IMR-90 (cell line): Measurements from ENCODE around the gene AP4B1. TPM values are rescaled to one million over a fixed set of nuclear protein-coding genes. Genes with fewer than 3 reads are reported as not detected.
A peak's percentile ranks its signal among the peaks of the same experiment; 100 is the strongest.

ENCODE experiments used
- ATAC-seq: fragments of 200-7000 bp; cut with Tn5 transposase; 2 replicates; pipeline ENCODE4 v1.9.1; 2020; ENCODE audit warnings: low read depth, mild to moderate bottlenecking, moderate library complexity
- BruUV-seq: library from RNA; stranded (reverse); fragments of 400-500 nt; replicated peaks from 2 replicates; lab custom pipeline; 2021; lab: Mats Ljungman, UMichigan
- CTCF ChIA-PET: fragments of 300-600 bp; formaldehyde crosslinking; extraction: SDS; loops from one replicate; lab custom pipeline; 2021; ENCODE audit warnings: antibody characterized with exemption; lab: Yijun Ruan, JAX
- POLR2A ChIA-PET: fragments of 300-600 bp; sonication (Branson Sonifier 250); formaldehyde crosslinking; loops from one replicate; lab custom pipeline; 2022; ENCODE audit warnings: antibody characterized with exemption; ENCODE audit not compliant: unreplicated experiment; lab: Charles Lee
- DNase-seq: peaks from one replicate; pipeline ENCODE4 v3.0.0; 2013
- H2AFZ ChIP-seq: replicated peaks from 2 replicates; pipeline ENCODE3; 2013; ENCODE audit warnings: low read length, mild to moderate bottlenecking; ENCODE audit not compliant: poor library complexity
- H2AK5ac ChIP-seq: 2 replicates; pipeline ENCODE4 v1.6.1; 2013; ENCODE audit warnings: low read depth, low read length, inconsistent platforms
- H2AK9ac ChIP-seq: replicated peaks from 2 replicates; pipeline ENCODE3; 2013; ENCODE audit warnings: mild to moderate bottlenecking, low read depth, low read length, moderate library complexity; ENCODE audit not compliant: poor library complexity
- H2BK120ac ChIP-seq: 2 replicates; pipeline ENCODE4 v1.6.1; 2013; ENCODE audit warnings: low read depth, low read length, inconsistent platforms
- H2BK15ac ChIP-seq: 3 replicates; pipeline ENCODE4 v1.6.1; 2013; ENCODE audit warnings: low read depth, low read length, inconsistent platforms
- H2BK20ac ChIP-seq: 2 replicates; pipeline ENCODE4 v1.6.1; 2013; ENCODE audit warnings: low read depth, mild to moderate bottlenecking, inconsistent platforms, low read length, moderate library complexity
- H2BK5ac ChIP-seq: 2 replicates; pipeline ENCODE4 v1.6.1; 2013; ENCODE audit warnings: mild to moderate bottlenecking, low read depth, low read length, inconsistent platforms; ENCODE audit not compliant: poor library complexity, severe bottlenecking
- H3K14ac ChIP-seq: replicated peaks from 2 replicates; pipeline ENCODE4 v1.6.1; 2013; ENCODE audit warnings: low read depth, low read length, inconsistent platforms
- H3K18ac ChIP-seq: 2 replicates; pipeline ENCODE4 v1.6.1; 2013; ENCODE audit warnings: low read depth, low read length, control low read depth
- H3K23ac ChIP-seq: 2 replicates; pipeline ENCODE4 v1.6.1; 2013; ENCODE audit warnings: low read depth, low read length, inconsistent platforms
- H3K27ac ChIP-seq: 2 replicates; pipeline ENCODE4 v1.5.1; 2013; ENCODE audit warnings: mild to moderate bottlenecking, control low read depth, low read length; ENCODE audit not compliant: insufficient read depth
- H3K27me3 ChIP-seq: 2 replicates; pipeline ENCODE4 v1.6.1; 2013; ENCODE audit warnings: low read length; ENCODE audit not compliant: control insufficient read depth, insufficient read depth
- H3K36me3 ChIP-seq: 2 replicates; pipeline ENCODE4 v1.6.1; 2013; ENCODE audit warnings: low read length, mixed read lengths; ENCODE audit not compliant: control insufficient read depth, insufficient read depth
- H3K4ac ChIP-seq: 2 replicates; pipeline ENCODE4 v1.6.1; 2013; ENCODE audit warnings: low read depth, low read length, inconsistent platforms
- H3K4me1 ChIP-seq: 2 replicates; pipeline ENCODE4 v1.6.1; 2013; ENCODE audit warnings: low read length, mixed read lengths; ENCODE audit not compliant: control insufficient read depth, insufficient read depth
- H3K4me2 ChIP-seq: 2 replicates; pipeline ENCODE4 v1.6.1; 2013; ENCODE audit warnings: low read depth, mild to moderate bottlenecking, control low read depth, low read length, moderate library complexity
- H3K4me3 ChIP-seq: 2 replicates; pipeline ENCODE4 v1.5.1; 2013; ENCODE audit warnings: low read depth, mild to moderate bottlenecking, control low read depth, low read length, moderate library complexity; ENCODE audit not compliant: insufficient read depth
- H3K56ac ChIP-seq: 2 replicates; pipeline ENCODE4 v1.6.1; 2013; ENCODE audit warnings: low read length, inconsistent platforms; ENCODE audit not compliant: insufficient read depth; ENCODE audit errors: extremely low read depth
- H3K79me1 ChIP-seq, 2 experiments: 2 replicates each; pipeline ENCODE4 v1.6.1; 2013; ENCODE audit warnings: low read length in 2 of 2, inconsistent platforms in 1 of 2, low read depth in 1 of 2
- H3K9ac ChIP-seq: 2 replicates; pipeline ENCODE4 v1.6.1; 2013; ENCODE audit warnings: low read depth, low read length, control low read depth
- H3K9me1 ChIP-seq: 2 replicates; pipeline ENCODE4 v1.6.1; 2013; ENCODE audit warnings: low read length, inconsistent platforms; ENCODE audit not compliant: insufficient read depth
- H3K9me3 ChIP-seq: 2 replicates; pipeline ENCODE4 v1.6.1; 2013; ENCODE audit warnings: low read length; ENCODE audit not compliant: control insufficient read depth, insufficient read depth
- H4K20me1 ChIP-seq: 2 replicates; pipeline ENCODE4 v1.6.1; 2013; ENCODE audit warnings: low read length, inconsistent platforms; ENCODE audit not compliant: insufficient read depth
- H4K5ac ChIP-seq: 2 replicates; pipeline ENCODE4 v1.6.1; 2013; ENCODE audit warnings: mild to moderate bottlenecking, low read depth, low read length, control low read depth
- H4K8ac ChIP-seq, 2 experiments: 2 replicates each; pipeline ENCODE4 v1.6.1; 2013; ENCODE audit warnings: low read depth in 2 of 2, low read length in 2 of 2, control low read depth in 1 of 2, inconsistent platforms in 1 of 2
- H4K91ac ChIP-seq: 2 replicates; pipeline ENCODE4 v1.6.1; 2013; ENCODE audit warnings: low read depth, low read length, inconsistent platforms; ENCODE audit not compliant: insufficient read depth
- BHLHE40 ChIP-seq: fragments of 150-350 bp; IDR thresholded peaks from 2 replicates; pipeline ENCODE4 v1.6.1; 2016; ENCODE audit warnings: mild to moderate bottlenecking, low read depth, low read length
- CEBPB ChIP-seq: IDR thresholded peaks from 2 replicates; pipeline ENCODE4 v1.6.1; 2012; ENCODE audit warnings: low read depth, low read length, improper control_type of control experiment
- FOS ChIP-seq: fragments of 150-350 bp; IDR thresholded peaks from 2 replicates; pipeline ENCODE4 v1.6.1; 2016; ENCODE audit warnings: low read depth, low read length
- MAFK ChIP-seq: IDR thresholded peaks from 2 replicates; pipeline ENCODE4 v1.6.1; 2012; ENCODE audit warnings: low read depth, low read length, improper control_type of control experiment
- MAZ ChIP-seq: IDR thresholded peaks from 2 replicates; pipeline ENCODE4 v1.6.1; 2012; ENCODE audit warnings: low read depth, mild to moderate bottlenecking, low read length, improper control_type of control experiment, moderate library complexity, borderline replicate concordance
- MXI1 ChIP-seq: IDR thresholded peaks from 2 replicates; pipeline ENCODE4 v1.6.1; 2012; ENCODE audit warnings: low read depth, mild to moderate bottlenecking, low read length, moderate library complexity, borderline replicate concordance
- NFE2L2 ChIP-seq: fragments of 150-350 bp; IDR thresholded peaks from 2 replicates; pipeline ENCODE4 v1.6.1; 2016; ENCODE audit warnings: low read depth, mild to moderate bottlenecking, low read length
- POLR2A ChIP-seq: IDR thresholded peaks from 2 replicates; pipeline ENCODE4 v1.6.1; 2012; ENCODE audit warnings: mild to moderate bottlenecking, low read depth, low read length
- RAD21 ChIP-seq: IDR thresholded peaks from 2 replicates; pipeline ENCODE4 v1.6.1; 2012; ENCODE audit warnings: low read length, improper control_type of control experiment
- RCOR1 ChIP-seq: IDR thresholded peaks from 2 replicates; pipeline ENCODE4 v1.6.1; 2012; ENCODE audit warnings: mild to moderate bottlenecking, low read length, improper control_type of control experiment; ENCODE audit not compliant: insufficient replicate concordance
- RFX5 ChIP-seq: IDR thresholded peaks from 2 replicates; pipeline ENCODE4 v1.8.0; 2012; ENCODE audit warnings: low read depth, mild to moderate bottlenecking, low read length, moderate library complexity
- WGBS, 2 experiments: methylation state at CpG; one replicate each; pipeline versions ENCODE4 v1.1.5 to v1.1.7; 2013; ENCODE audit warnings: missing lambda C conversion rate in 2 of 2; ENCODE audit not compliant: insufficient read length in 1 of 2; ENCODE audit errors: extremely low coverage in 2 of 2; 5-methylcytosine and 5-hydroxymethylcytosine counted together
- dilution Hi-C: fragments of 300-500 bp; cut with HindIII; formaldehyde crosslinking; loops from one replicate; pipeline ENCODE4 v1.14.3; 2018; ENCODE audit warnings: low sequenced_read_pairs; ENCODE audit not compliant: unreplicated experiment
- in situ Hi-C: fragments of 300-500 bp; cut with MboI; formaldehyde crosslinking; loops from 3 replicates; pipeline ENCODE4 v1.14.3; 2019; ENCODE audit warnings: low sequenced_read_pairs, inconsistent platforms, mixed read lengths
- intact Hi-C: fragments of 100-400 bp; cut with micrococcal nuclease; formaldehyde crosslinking; loops from 2 replicates; pipeline ENCODE4 v1.10.0; 2022
- polyA plus RNA-seq, 3 experiments: library from polyadenylated mRNA; depleted of rRNA; stranded (reverse); fragments of >200 nt; gene quantifications; 2 replicates each; pipeline ENCODE4 v1.2.3, GENCODE V29; 2012; ENCODE audit warnings: low replicate concordance in 1 of 3
- total RNA-seq: library from RNA; depleted of rRNA; stranded (reverse); fragments of >200 nt; gene quantifications from 2 replicates; pipeline ENCODE4 v1.2.3, GENCODE V29; 2012
- TF ChIP-seq, protein P1 (sequence below): fragments of 150-350 bp; IDR thresholded peaks from 2 replicates; pipeline ENCODE4 v1.6.1; 2016; ENCODE audit warnings: low read depth, mild to moderate bottlenecking, low read length, moderate library complexity, borderline replicate concordance
- TF ChIP-seq, protein P2 (sequence below): fragments of 150-350 bp; IDR thresholded peaks from 2 replicates; pipeline ENCODE4 v1.6.1; 2017; ENCODE audit warnings: mild to moderate bottlenecking, antibody characterized with exemption, low read length, low read depth
- TF ChIP-seq, protein P3 (sequence below): conservative IDR thresholded peaks from 2 replicates; pipeline ENCODE4 v1.5.1; 2012; ENCODE audit warnings: mild to moderate bottlenecking, low read depth, low read length, improper control_type of control experiment

Gene AP4B1
- total and polyA plus RNA-seq, 2 of the 4 experiments (the other 2 are of a cell fraction), result 15.6 to 18.1 TPM

DNA sequence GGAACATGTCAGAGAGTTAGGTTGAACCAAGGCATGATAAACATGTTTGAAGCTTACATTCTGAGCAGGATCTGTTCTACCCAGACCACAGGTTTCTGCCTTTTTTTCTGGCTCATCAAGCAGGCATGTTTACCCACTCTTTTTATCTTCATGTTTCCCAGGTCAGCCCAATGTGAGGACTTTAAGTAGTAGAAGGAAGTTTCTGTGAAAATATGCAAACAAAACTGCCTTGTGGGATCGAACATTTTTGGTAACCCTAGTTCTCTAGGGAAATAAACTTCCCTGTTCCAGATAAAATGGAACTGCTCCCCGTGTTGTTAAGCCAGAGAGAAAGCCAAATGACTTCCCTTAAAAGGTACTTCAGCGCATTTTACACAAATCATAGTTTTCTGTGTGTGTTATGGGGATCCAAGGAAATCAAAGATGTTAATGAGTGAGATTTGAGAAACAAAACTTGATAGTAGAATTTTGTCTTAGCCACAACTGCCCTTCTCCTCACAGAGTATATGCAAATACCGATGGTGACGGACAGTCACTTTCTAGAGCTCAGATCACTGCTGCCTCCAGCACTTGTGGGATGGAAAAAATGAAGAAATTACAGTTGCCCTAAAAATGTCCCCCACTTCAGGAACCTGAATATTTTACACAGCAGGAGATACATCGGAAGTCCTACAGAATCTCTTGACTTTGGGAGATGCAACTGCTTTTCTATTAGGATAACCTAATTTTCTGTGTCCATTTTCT is 23.8 kb upstream of the AP4B1 start:
- TF ChIP-seq POLR2A (no peak), RAD21 (no peak), MXI1 (no peak), MAFK (no peak), FOS (no peak), NFE2L2 (no peak), CEBPB (no peak), BHLHE40 (no peak), RCOR1 (no peak), MAZ (no peak), RFX5 (no peak)
- TF ChIP-seq, protein P1, sequence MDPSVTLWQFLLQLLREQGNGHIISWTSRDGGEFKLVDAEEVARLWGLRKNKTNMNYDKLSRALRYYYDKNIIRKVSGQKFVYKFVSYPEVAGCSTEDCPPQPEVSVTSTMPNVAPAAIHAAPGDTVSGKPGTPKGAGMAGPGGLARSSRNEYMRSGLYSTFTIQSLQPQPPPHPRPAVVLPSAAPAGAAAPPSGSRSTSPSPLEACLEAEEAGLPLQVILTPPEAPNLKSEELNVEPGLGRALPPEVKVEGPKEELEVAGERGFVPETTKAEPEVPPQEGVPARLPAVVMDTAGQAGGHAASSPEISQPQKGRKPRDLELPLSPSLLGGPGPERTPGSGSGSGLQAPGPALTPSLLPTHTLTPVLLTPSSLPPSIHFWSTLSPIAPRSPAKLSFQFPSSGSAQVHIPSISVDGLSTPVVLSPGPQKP, result no peak
- TF ChIP-seq, protein P2, sequence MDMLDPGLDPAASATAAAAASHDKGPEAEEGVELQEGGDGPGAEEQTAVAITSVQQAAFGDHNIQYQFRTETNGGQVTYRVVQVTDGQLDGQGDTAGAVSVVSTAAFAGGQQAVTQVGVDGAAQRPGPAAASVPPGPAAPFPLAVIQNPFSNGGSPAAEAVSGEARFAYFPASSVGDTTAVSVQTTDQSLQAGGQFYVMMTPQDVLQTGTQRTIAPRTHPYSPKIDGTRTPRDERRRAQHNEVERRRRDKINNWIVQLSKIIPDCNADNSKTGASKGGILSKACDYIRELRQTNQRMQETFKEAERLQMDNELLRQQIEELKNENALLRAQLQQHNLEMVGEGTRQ, result no peak
- TF ChIP-seq, protein P3, sequence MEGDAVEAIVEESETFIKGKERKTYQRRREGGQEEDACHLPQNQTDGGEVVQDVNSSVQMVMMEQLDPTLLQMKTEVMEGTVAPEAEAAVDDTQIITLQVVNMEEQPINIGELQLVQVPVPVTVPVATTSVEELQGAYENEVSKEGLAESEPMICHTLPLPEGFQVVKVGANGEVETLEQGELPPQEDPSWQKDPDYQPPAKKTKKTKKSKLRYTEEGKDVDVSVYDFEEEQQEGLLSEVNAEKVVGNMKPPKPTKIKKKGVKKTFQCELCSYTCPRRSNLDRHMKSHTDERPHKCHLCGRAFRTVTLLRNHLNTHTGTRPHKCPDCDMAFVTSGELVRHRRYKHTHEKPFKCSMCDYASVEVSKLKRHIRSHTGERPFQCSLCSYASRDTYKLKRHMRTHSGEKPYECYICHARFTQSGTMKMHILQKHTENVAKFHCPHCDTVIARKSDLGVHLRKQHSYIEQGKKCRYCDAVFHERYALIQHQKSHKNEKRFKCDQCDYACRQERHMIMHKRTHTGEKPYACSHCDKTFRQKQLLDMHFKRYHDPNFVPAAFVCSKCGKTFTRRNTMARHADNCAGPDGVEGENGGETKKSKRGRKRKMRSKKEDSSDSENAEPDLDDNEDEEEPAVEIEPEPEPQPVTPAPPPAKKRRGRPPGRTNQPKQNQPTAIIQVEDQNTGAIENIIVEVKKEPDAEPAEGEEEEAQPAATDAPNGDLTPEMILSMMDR, result no peak
- Histone ChIP-seq H3K36me3 (no peaks in the 10 kb centered on the region), H3K9me3 (no peaks in the 10 kb centered on the region), H3K4ac (peak overlapping the region; percentile 99), H4K20me1 (peaks cover 30% of the 10 kb centered on the region), H3K4me1 (no peaks in the 10 kb centered on the region), H2BK5ac (peak overlapping the region; percentile 92), H3K9ac (peak overlapping the region; percentile 97; the same call in 1 of the 2 replicates), H3K23ac (peak overlapping the region; percentile 97), H3K79me1 (peaks cover 0 to 29% of the 10 kb centered on the region in 2 experiments; a peak in 2 of 4 replicates), H4K5ac (peak overlapping the region; percentile 99; the same call in 1 of the 2 replicates), H3K4me2 (peak overlapping the region; percentile 97), H3K4me3 (peak overlapping the region; percentile 96), H2BK20ac (no peak overlapping the region), H3K18ac (peak overlapping the region; percentile 87), H2BK15ac (peak overlapping the region; percentile 75; the same call in 1 of the 3 replicates), H2AK5ac (0 out of 2 replicates have a peak overlapping the region, but pooled peaks have one; percentile 89), H3K56ac (peak overlapping the region; percentile 81), H2AK9ac (no peak overlapping the region), H2BK120ac (peak overlapping the region; percentile 88; the same call in 1 of the 2 replicates), H3K14ac (peak overlapping the region; percentile 99), H4K8ac (peak overlapping the region; percentile 56 to 99), H3K27ac (peak overlapping the region; percentile 97), H3K9me1 (peaks cover 2% of the 10 kb centered on the region; the same call in 1 of the 2 replicates), H3K27me3 (no peaks in the 10 kb centered on the region), H4K91ac (0 out of 2 replicates have a peak overlapping the region, but pooled peaks have one; percentile 79), H2AFZ (peak overlapping the region; percentile 99)
- DNase-seq, result peak; percentile 35
- no CpG with 5 or more reads among the region's 6 CpGs for WGBS, 2 experiments
- in situ Hi-C loops, result no loop called here
- ChIA-PET CTCF (interaction anchor here (0.6 to 0.7 kb wide), 2 partner anchors 395 to 451 kb away, joined by 3 to 4 read pairs; no protein-coding TSS in a partner anchor), POLR2A (interaction anchor here (0.6 kb wide), 1 partner anchor 42 kb away, joined by 5 read pairs; no protein-coding TSS in a partner anchor)
- ATAC-seq, result no peak
- intact Hi-C loops, result loop anchor here (2.0 kb wide), 1 partner anchor 16 kb away; no protein-coding TSS in a partner anchor
- BruUV-seq, result no TSS peak
- dilution Hi-C loops, result no loop called here
